Measurements from ENCODE around the gene CADM3. TPM values are rescaled to one million over a fixed set of nuclear protein-coding genes. Genes with fewer than 3 reads are reported as not detected.

CADM3 gene
- total and polyA plus RNA-seq, 12 donors = 0.83 to 7.8 (median 2.8) TPM; not detected in 1

- H3K9me3 ChIP-seq (replicated peaks in 1 of 3) = no peaks in the 10 kb centered on the region
- no peak overlapping the region for H3K27ac ChIP-seq
- peaks cover 27% of the 10 kb centered on the region for H3K27me3 ChIP-seq
- TF ChIP-seq, protein P1, sequence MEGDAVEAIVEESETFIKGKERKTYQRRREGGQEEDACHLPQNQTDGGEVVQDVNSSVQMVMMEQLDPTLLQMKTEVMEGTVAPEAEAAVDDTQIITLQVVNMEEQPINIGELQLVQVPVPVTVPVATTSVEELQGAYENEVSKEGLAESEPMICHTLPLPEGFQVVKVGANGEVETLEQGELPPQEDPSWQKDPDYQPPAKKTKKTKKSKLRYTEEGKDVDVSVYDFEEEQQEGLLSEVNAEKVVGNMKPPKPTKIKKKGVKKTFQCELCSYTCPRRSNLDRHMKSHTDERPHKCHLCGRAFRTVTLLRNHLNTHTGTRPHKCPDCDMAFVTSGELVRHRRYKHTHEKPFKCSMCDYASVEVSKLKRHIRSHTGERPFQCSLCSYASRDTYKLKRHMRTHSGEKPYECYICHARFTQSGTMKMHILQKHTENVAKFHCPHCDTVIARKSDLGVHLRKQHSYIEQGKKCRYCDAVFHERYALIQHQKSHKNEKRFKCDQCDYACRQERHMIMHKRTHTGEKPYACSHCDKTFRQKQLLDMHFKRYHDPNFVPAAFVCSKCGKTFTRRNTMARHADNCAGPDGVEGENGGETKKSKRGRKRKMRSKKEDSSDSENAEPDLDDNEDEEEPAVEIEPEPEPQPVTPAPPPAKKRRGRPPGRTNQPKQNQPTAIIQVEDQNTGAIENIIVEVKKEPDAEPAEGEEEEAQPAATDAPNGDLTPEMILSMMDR (IDR thresholded peaks at IDR 0.05) = no peak
- TF ChIP-seq POLR2A (IDR thresholded peaks at IDR 0.05) = no peak
- no peak overlapping the region for H3K4me3 ChIP-seq
- no peaks in the 10 kb centered on the region for H3K4me1 ChIP-seq (replicated peaks in 1 of 2)
- H3K36me3 ChIP-seq (replicated peaks in 1 of 2) = no peaks in the 10 kb centered on the region
- 18 to 28% (median 23%) methylated on average over 7 of the region's 7 CpGs for WGBS, 4 donors
- DNase-seq = no peak
- intact Hi-C loops (cut with DNase I) = no loop called here
Measured at GRCh38 chr1:159173320-159173719, 1.9 kb downstream of the CADM3 start.

DNA sequence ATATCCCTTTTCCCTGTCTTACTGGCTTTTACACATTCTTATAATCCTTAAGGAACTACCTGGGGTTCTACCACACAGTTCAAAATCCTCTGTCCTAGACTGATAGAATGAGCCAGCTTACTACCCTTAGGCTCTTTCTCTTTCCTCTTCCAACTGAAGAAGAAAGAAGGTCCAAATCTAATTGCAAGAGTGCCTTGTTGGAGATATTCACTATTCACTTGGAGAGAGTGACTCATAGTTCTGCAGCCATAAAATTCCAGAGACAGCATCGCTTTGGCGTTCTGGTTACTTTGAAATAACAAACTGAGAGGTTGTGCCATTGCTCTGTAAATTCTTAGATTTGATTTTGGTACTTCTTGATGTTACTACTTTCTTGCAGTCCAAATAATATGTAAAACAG lies 4.2 kb downstream of the CADM3 start:
- Histone ChIP-seq H3K9me3 (replicated peaks in 1 of 3) (no peaks in the 10 kb centered on the region), H3K27ac (no peak overlapping the region), H3K4me3 (no peak overlapping the region), H3K27me3 (peaks cover 27% of the 10 kb centered on the region), H3K4me1 (replicated peaks in 1 of 2) (no peaks in the 10 kb centered on the region), H3K36me3 (replicated peaks in 1 of 2) (no peaks in the 10 kb centered on the region)
- TF ChIP-seq, protein P1 (IDR thresholded peaks at IDR 0.05) = no peak
- TF ChIP-seq POLR2A (IDR thresholded peaks at IDR 0.05) = no peak
- 71 to 82% (median 76%) methylated on average over 2 of the region's 2 CpGs for WGBS, 4 donors
- intact Hi-C loops (cut with DNase I) = no loop called here
- no peak for DNase-seq

DNA sequence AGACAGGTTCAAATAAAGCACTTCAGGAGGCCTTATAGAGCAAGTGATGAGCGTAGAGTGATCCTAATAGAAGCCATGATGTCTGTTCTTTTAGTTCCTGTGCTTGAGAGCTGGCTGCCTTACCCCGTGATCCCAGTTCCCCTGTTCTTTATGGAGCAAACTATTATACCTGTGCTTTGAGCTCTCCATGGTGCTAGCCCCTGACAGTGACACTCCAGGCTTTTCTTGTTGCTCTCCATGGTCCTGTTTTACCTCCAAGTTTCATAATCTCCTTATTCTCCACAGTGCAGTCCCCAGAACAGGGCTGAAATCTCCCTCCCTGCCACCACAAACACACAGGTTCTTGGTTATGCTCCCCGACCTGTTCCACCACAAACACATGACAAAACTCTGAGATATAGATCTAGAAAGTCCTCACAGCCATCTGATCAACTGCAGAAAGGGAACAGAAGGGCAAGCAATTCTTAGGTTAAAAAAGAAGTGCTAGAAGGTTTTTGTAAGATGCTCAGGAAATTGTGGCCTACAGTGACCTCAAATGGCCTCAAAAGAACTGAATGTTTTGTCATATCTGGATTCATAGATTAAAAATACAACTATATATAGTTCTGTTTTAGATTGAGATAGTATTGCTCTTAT lies 6.0 kb downstream of the CADM3 start:
- Histone ChIP-seq H3K4me3 (no peak overlapping the region), H3K27me3 (peaks cover 14% of the 10 kb centered on the region), H3K27ac (no peak overlapping the region), H3K36me3 (replicated peaks in 1 of 2) (no peaks in the 10 kb centered on the region), H3K4me1 (replicated peaks in 1 of 2) (no peaks in the 10 kb centered on the region), H3K9me3 (replicated peaks in 1 of 3) (no peaks in the 10 kb centered on the region)
- 9 to 18% (median 14%) methylated on average over 3 of the region's 3 CpGs for WGBS, 4 donors
- TF ChIP-seq, protein P1 (IDR thresholded peaks at IDR 0.05) = no peak
- no peak for TF ChIP-seq POLR2A (IDR thresholded peaks at IDR 0.05)
- intact Hi-C loops (cut with DNase I) = no loop called here
- DNase-seq = peak in 6 of 7 donors; percentile 32 to 66 (median 56)

GRCh38 chr1:159179906-159180305 lies 8.5 kb downstream of the CADM3 start:
- H3K9me3 ChIP-seq (replicated peaks in 1 of 3) = no peaks in the 10 kb centered on the region
- H3K4me1 ChIP-seq (replicated peaks in 1 of 2) = no peaks in the 10 kb centered on the region
- TF ChIP-seq POLR2A (IDR thresholded peaks at IDR 0.05) = no peak
- TF ChIP-seq, protein P1 (IDR thresholded peaks at IDR 0.05) = no peak
- no peak overlapping the region for H3K27ac ChIP-seq
- no peaks in the 10 kb centered on the region for H3K36me3 ChIP-seq (replicated peaks in 1 of 2)
- no peak overlapping the region for H3K4me3 ChIP-seq
- DNase-seq = no peak
- H3K27me3 ChIP-seq = no peaks in the 10 kb centered on the region
- intact Hi-C loops (cut with DNase I) = no loop called here

Data from adrenal gland (tissue), 12 donors.